GM18526 (cell line): ENCODE data around the gene CNGA3.

Experiments used
- POLR2A ChIP-seq: IDR thresholded peaks from 3 replicates; pipeline ENCODE4 v1.6.1; 2011; ENCODE audit not compliant: insufficient read length; ENCODE audit errors: extremely low read depth

CNGA3 gene

GRCh38 chr2:98314251-98314650 is 32.0 kb upstream of the CNGA3 start:
- no peak for TF ChIP-seq POLR2A

GRCh38 chr2:98315957-98316356 is 30.3 kb upstream of the CNGA3 start:
- no peak for TF ChIP-seq POLR2A

GRCh38 chr2:98317214-98317613 is 29.0 kb upstream of the CNGA3 start:
- TF ChIP-seq POLR2A: no peak

GRCh38 chr2:98324181-98324580 is 22.1 kb upstream of the CNGA3 start:
- TF ChIP-seq POLR2A: no peak

GRCh38 chr2:98327776-98328175 is 18.5 kb upstream of the CNGA3 start:
- no peak for TF ChIP-seq POLR2A

GRCh38 chr2:98329549-98329948 is 16.7 kb upstream of the CNGA3 start:
- TF ChIP-seq POLR2A: no peak

GRCh38 chr2:98332989-98333388 is 13.3 kb upstream of the CNGA3 start:
- no peak for TF ChIP-seq POLR2A

GRCh38 chr2:98333922-98334321 is 12.3 kb upstream of the CNGA3 start:
- no peak for TF ChIP-seq POLR2A

GRCh38 chr2:98334439-98335078 is 11.7 kb upstream of the CNGA3 start:
- no peak for TF ChIP-seq POLR2A

- no peak for TF ChIP-seq POLR2A
Measured at GRCh38 chr2:98335271-98335670, 11.0 kb upstream of the CNGA3 start.

- no peak for TF ChIP-seq POLR2A
Measured at GRCh38 chr2:98341241-98341640, 5.0 kb upstream of the CNGA3 start.

GRCh38 chr2:98343285-98343684 is 3.0 kb upstream of the CNGA3 start:
- no peak for TF ChIP-seq POLR2A

- no peak for TF ChIP-seq POLR2A
Measured at GRCh38 chr2:98347298-98348065, 1.2 kb downstream of the CNGA3 start.

GRCh38 chr2:98348066-98348561 is 1.9 kb downstream of the CNGA3 start:
- no peak for TF ChIP-seq POLR2A

GRCh38 chr2:98350411-98350810 is 4.2 kb downstream of the CNGA3 start:
- no peak for TF ChIP-seq POLR2A

- TF ChIP-seq POLR2A: no peak
Measured at GRCh38 chr2:98355881-98356280, 9.6 kb downstream of the CNGA3 start.

GRCh38 chr2:98356729-98357128 is 10.5 kb downstream of the CNGA3 start:
- TF ChIP-seq POLR2A: no peak

- TF ChIP-seq POLR2A: no peak
Measured at GRCh38 chr2:98357849-98358248, 11.6 kb downstream of the CNGA3 start.
